Measurements from ENCODE around the gene GPC6. TPM values are rescaled to one million over a fixed set of nuclear protein-coding genes. Genes with fewer than 3 reads are reported as not detected.

Gene GPC6
- total RNA-seq, 1 experiment from 2014 or later, result not detected

GRCh38 chr13:94145966-94146365, 919.4 kb downstream of the GPC6 start:
- Histone ChIP-seq H3K4me2 (no peak overlapping the region), H3K9me2 (ENCODE audit: insufficient read depth) (no peaks in the 10 kb centered on the region), H3K27me3 (ENCODE audit: insufficient read depth, low read depth) (no peaks in the 10 kb centered on the region), H3K36me3 (ENCODE audit: low read depth) (no peaks in the 10 kb centered on the region), H3F3A (ENCODE audit: insufficient read depth, low read depth) (no peaks in the 10 kb centered on the region), H3K27ac (no peak overlapping the region), H4K20me1 (ENCODE audit: insufficient read depth) (no peaks in the 10 kb centered on the region), H3K4me3 (no peak overlapping the region), H3K4me1 (replicated peaks; ENCODE audit: insufficient read depth) (no peaks in the 10 kb centered on the region), H2AFZ (no peak overlapping the region), H3K79me2 (ENCODE audit: low read depth) (no peaks in the 10 kb centered on the region), H3K9me3 (ENCODE audit: insufficient read depth, low read depth) (no peaks in the 10 kb centered on the region)
- no peak for TF ChIP-seq CTCF (conservative IDR thresholded peaks at IDR 0.05)
- TF ChIP-seq EZH2 (IDR thresholded peaks at IDR 0.05; ENCODE audit: low read depth), result no peak
- DNase-seq, result no peak
- ChIA-PET CTCF (no interaction called here), POLR2A (ENCODE audit: unreplicated experiment) (no interaction called here)
- BruUV-seq (replicated peaks), result no TSS peak
- intact Hi-C loops (cut with micrococcal nuclease; ENCODE audit: unreplicated experiment), result no loop called here

DNA sequence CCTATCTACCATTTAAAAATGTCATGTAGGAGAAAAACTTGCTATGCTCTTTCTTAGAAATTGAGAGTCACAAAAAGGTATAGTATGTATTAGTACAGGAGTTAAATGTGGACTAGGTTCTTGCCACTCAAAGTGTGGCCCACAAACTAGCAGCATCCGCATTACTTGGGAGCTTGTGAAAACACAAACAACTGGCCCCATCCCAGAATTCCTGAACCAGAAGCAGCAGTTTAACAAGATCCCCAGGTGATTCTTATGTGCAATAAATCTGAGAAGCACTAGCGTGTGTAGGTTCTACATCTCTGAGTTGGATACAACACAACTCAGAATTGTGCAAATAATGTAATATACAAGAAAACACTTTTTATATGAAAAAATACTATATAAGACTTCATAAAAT, 927.0 kb downstream of the GPC6 start:
- no TSS peak for BruUV-seq (replicated peaks)
- DNase-seq, result no peak
- H3K9me3 ChIP-seq (ENCODE audit: insufficient read depth, low read depth), result no peaks in the 10 kb centered on the region

DNA sequence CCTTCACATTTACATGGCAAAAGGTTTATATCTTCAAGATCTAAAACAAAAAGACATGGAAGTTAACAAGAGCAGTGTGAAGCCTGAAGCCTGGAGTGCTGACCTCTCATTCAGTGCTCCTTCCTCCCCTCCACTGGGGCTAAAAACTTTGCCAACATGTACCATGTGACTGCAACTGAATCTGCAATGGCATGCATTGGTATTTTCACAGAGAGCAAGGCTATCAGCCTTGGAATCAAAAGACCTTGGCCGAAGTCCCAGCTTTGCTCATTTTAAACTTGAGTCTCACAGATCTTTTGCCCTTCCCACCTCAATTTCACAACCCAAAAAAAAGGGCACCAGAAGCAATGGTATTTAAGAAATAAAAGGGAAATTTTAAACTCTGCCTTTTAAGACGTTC, 927.8 kb downstream of the GPC6 start:
- Histone ChIP-seq H3K36me3 (ENCODE audit: low read depth) (no peaks in the 10 kb centered on the region), H3K4me3 (no peak overlapping the region), H3K27ac (no peak overlapping the region), H4K20me1 (ENCODE audit: insufficient read depth) (no peaks in the 10 kb centered on the region), H3K4me2 (no peak overlapping the region), H3K27me3 (ENCODE audit: insufficient read depth, low read depth) (no peaks in the 10 kb centered on the region), H3F3A (ENCODE audit: insufficient read depth, low read depth) (no peaks in the 10 kb centered on the region), H3K79me2 (ENCODE audit: low read depth) (no peaks in the 10 kb centered on the region), H2AFZ (no peak overlapping the region), H3K9me2 (ENCODE audit: insufficient read depth) (no peaks in the 10 kb centered on the region), H3K9me3 (ENCODE audit: insufficient read depth, low read depth) (no peaks in the 10 kb centered on the region), H3K4me1 (replicated peaks; ENCODE audit: insufficient read depth) (no peaks in the 10 kb centered on the region)
- BruUV-seq (replicated peaks), result no TSS peak
- intact Hi-C loops (cut with micrococcal nuclease; ENCODE audit: unreplicated experiment), result no loop called here
- DNase-seq, result no peak
- ChIA-PET POLR2A (ENCODE audit: unreplicated experiment) (no interaction called here), CTCF (no interaction called here)
- no peak for TF ChIP-seq CTCF (conservative IDR thresholded peaks at IDR 0.05)
- no peak for TF ChIP-seq EZH2 (IDR thresholded peaks at IDR 0.05; ENCODE audit: low read depth)

More for the DNA sequence above, 927.0 kb downstream of the GPC6 start:
- no peak overlapping the region for H3K4me3 ChIP-seq
- no peak for TF ChIP-seq CTCF (conservative IDR thresholded peaks at IDR 0.05)
- TF ChIP-seq EZH2 (IDR thresholded peaks at IDR 0.05; ENCODE audit: low read depth), result no peak
- no peaks in the 10 kb centered on the region for H3K4me1 ChIP-seq (replicated peaks; ENCODE audit: insufficient read depth)
- H3F3A ChIP-seq (ENCODE audit: insufficient read depth, low read depth), result no peaks in the 10 kb centered on the region
- no peaks in the 10 kb centered on the region for H3K79me2 ChIP-seq (ENCODE audit: low read depth)
- ChIA-PET CTCF (no interaction called here), POLR2A (ENCODE audit: unreplicated experiment) (no interaction called here)
- H3K36me3 ChIP-seq (ENCODE audit: low read depth), result no peaks in the 10 kb centered on the region
- no peaks in the 10 kb centered on the region for H4K20me1 ChIP-seq (ENCODE audit: insufficient read depth)
- H3K9me2 ChIP-seq (ENCODE audit: insufficient read depth), result no peaks in the 10 kb centered on the region
- intact Hi-C loops (cut with micrococcal nuclease; ENCODE audit: unreplicated experiment), result no loop called here
- no peak overlapping the region for H2AFZ ChIP-seq
- no peaks in the 10 kb centered on the region for H3K27me3 ChIP-seq (ENCODE audit: insufficient read depth, low read depth)
- H3K27ac ChIP-seq, result no peak overlapping the region
- H3K4me2 ChIP-seq, result no peak overlapping the region
